H9 (cell line): ENCODE measurements around the gene USP12. TPM values are rescaled to one million over a fixed set of nuclear protein-coding genes. Genes with fewer than 3 reads are reported as not detected.

Source experiments
- DNase-seq: peaks from one replicate; pipeline ENCODE4 v3.0.0-alpha.2; 2017
- H2AFZ ChIP-seq: one replicate; pipeline ENCODE4 v1.6.1; 2013; ENCODE audit warnings: mild to moderate bottlenecking, low read length, control low read depth, moderate library complexity
- H2AK5ac ChIP-seq: 2 replicates; pipeline ENCODE4 v1.6.1; 2013; ENCODE audit warnings: low read length, control low read depth, mixed read lengths; ENCODE audit not compliant: insufficient read length
- H2BK120ac ChIP-seq: one replicate; pipeline ENCODE4 v1.6.1; 2013; ENCODE audit warnings: low read depth, mild to moderate bottlenecking, low read length, control low read depth, inconsistent platforms; ENCODE audit not compliant: poor library complexity, severe bottlenecking
- H2BK12ac ChIP-seq: 2 replicates; pipeline ENCODE4 v1.6.1; 2013; ENCODE audit warnings: low read length, control low read depth, mixed read lengths, low read depth; ENCODE audit not compliant: insufficient read length
- H2BK15ac ChIP-seq: 2 replicates; pipeline ENCODE4 v1.6.1; 2013; ENCODE audit warnings: low read depth, low read length, control low read depth
- H2BK20ac ChIP-seq: one replicate; pipeline ENCODE4 v1.6.1; 2013; ENCODE audit warnings: low read depth, mild to moderate bottlenecking, low read length, control low read depth, inconsistent platforms; ENCODE audit not compliant: poor library complexity, severe bottlenecking
- H2BK5ac ChIP-seq: 2 replicates; pipeline ENCODE4 v1.6.1; 2013; ENCODE audit warnings: low read length, control low read depth, mixed read lengths; ENCODE audit not compliant: insufficient read length
- H3K14ac ChIP-seq: 2 replicates; pipeline ENCODE4 v1.6.1; 2013; ENCODE audit warnings: low read length, control low read depth; ENCODE audit not compliant: insufficient read depth
- H3K18ac ChIP-seq: 2 replicates; pipeline ENCODE4 v1.6.1; 2013; ENCODE audit warnings: low read depth, mild to moderate bottlenecking, mixed read lengths, low read length, control low read depth; ENCODE audit not compliant: insufficient read length
- H3K23ac ChIP-seq: 2 replicates; pipeline ENCODE4 v1.6.1; 2013; ENCODE audit warnings: low read length, control low read depth, mixed read lengths, low read depth; ENCODE audit not compliant: insufficient read length
- H3K23me2 ChIP-seq: 2 replicates; pipeline ENCODE4 v1.6.1; 2013; ENCODE audit warnings: low read depth, mild to moderate bottlenecking, mixed read lengths, low read length, control low read depth; ENCODE audit not compliant: insufficient read length, poor library complexity, severe bottlenecking
- H3K27ac ChIP-seq: 2 replicates; pipeline ENCODE4 v1.5.1; 2013; ENCODE audit warnings: low read length, control low read depth, mixed read lengths, low read depth; ENCODE audit not compliant: insufficient read length
- H3K27me3 ChIP-seq: 2 replicates; pipeline ENCODE4 v1.6.1; 2013; ENCODE audit warnings: low read length, control low read depth, inconsistent platforms; ENCODE audit not compliant: insufficient read depth
- H3K4ac ChIP-seq: 2 replicates; pipeline ENCODE4 v1.6.1; 2013; ENCODE audit warnings: low read depth, mild to moderate bottlenecking, control low read depth, inconsistent platforms, low read length, moderate library complexity
- H3K4me1 ChIP-seq: 2 replicates; pipeline ENCODE4 v1.6.1; 2013; ENCODE audit warnings: low read length, control low read depth, inconsistent platforms; ENCODE audit not compliant: insufficient read depth
- H3K4me2 ChIP-seq: 2 replicates; pipeline ENCODE4 v1.6.1; 2013; ENCODE audit warnings: low read length, control low read depth, mixed read lengths; ENCODE audit not compliant: insufficient read length, insufficient read depth
- H3K56ac ChIP-seq: 2 replicates; pipeline ENCODE4 v1.6.1; 2013; ENCODE audit warnings: low read depth, mild to moderate bottlenecking, mixed read lengths, low read length, control low read depth; ENCODE audit not compliant: insufficient read length
- H3K79me1 ChIP-seq: 2 replicates; pipeline ENCODE4 v1.6.1; 2013; ENCODE audit warnings: low read depth, mild to moderate bottlenecking, moderate library complexity, low read length, control low read depth, inconsistent platforms; ENCODE audit not compliant: insufficient read depth, poor library complexity, severe bottlenecking
- H3K79me2 ChIP-seq: 2 replicates; pipeline ENCODE4 v1.6.1; 2013; ENCODE audit warnings: low read length, control low read depth, inconsistent platforms; ENCODE audit not compliant: insufficient read depth
- H3K9ac ChIP-seq: 2 replicates; pipeline ENCODE4 v1.6.1; 2013; ENCODE audit warnings: low read length, control low read depth, mixed read lengths; ENCODE audit not compliant: insufficient read length; ENCODE audit errors: extremely low read depth
- H3K9me3 ChIP-seq: one replicate; pipeline ENCODE4 v1.6.1; 2013; ENCODE audit warnings: low read depth, low read length, inconsistent platforms; ENCODE audit not compliant: control insufficient read depth
- H3T11ph ChIP-seq: one replicate; pipeline ENCODE4 v1.6.1; 2013; ENCODE audit warnings: mild to moderate bottlenecking, low read length, control low read depth, inconsistent platforms
- H4K20me1 ChIP-seq: one replicate; pipeline ENCODE4 v1.6.1; 2013; ENCODE audit not compliant: control insufficient read depth, insufficient read length, insufficient read depth
- H4K5ac ChIP-seq: 2 replicates; pipeline ENCODE4 v1.6.1; 2013; ENCODE audit warnings: low read depth, mild to moderate bottlenecking, mixed read lengths, low read length, control low read depth; ENCODE audit not compliant: insufficient read length
- H4K8ac ChIP-seq: replicated peaks from 2 replicates; pipeline ENCODE4 v1.6.1; 2013; ENCODE audit warnings: low read length, control low read depth, mixed read lengths, low read depth; ENCODE audit not compliant: insufficient read length
- H4K91ac ChIP-seq: 2 replicates; pipeline ENCODE4 v1.6.1; 2013; ENCODE audit warnings: low read depth, mild to moderate bottlenecking, moderate library complexity, mixed read lengths, low read length, control low read depth; ENCODE audit not compliant: insufficient read length
- H3K27ac Mint-ChIP-seq, 3 experiments: 2 replicates in 2 of 3; 3 replicates in 1 of 3; pipeline ENCODE4 v1.8.0; 2020 to 2021; ENCODE audit warnings: mixed read lengths in 3 of 3, mild to moderate bottlenecking in 1 of 3, moderate library complexity in 1 of 3
- H3K27me3 Mint-ChIP-seq: 2 replicates; pipeline ENCODE4 v1.8.0; 2021; ENCODE audit warnings: low read depth, mild to moderate bottlenecking, moderate library complexity, mixed read lengths
- H3K36me3 Mint-ChIP-seq, 3 experiments: 2 replicates in 2 of 3; 3 replicates in 1 of 3; pipeline ENCODE4 v1.8.0; 2020 to 2021; ENCODE audit warnings: low read depth in 3 of 3, mixed read lengths in 3 of 3; ENCODE audit not compliant: insufficient read depth in 1 of 3
- H3K4me1 Mint-ChIP-seq, 2 experiments: 2 replicates each; pipeline ENCODE4 v1.8.0; 2020; ENCODE audit warnings: mixed read lengths in 2 of 2
- H3K4me3 Mint-ChIP-seq, 2 experiments: 2 replicates in 1 of 2; 3 replicates in 1 of 2; pipeline ENCODE4 v1.8.0; 2020 to 2021; ENCODE audit warnings: mild to moderate bottlenecking in 2 of 2, mixed read lengths in 2 of 2, moderate library complexity in 1 of 2
- H3K9me3 Mint-ChIP-seq, 2 experiments: 2 replicates in 1 of 2; 3 replicates in 1 of 2; pipeline ENCODE4 v1.8.0; 2020; ENCODE audit warnings: mild to moderate bottlenecking in 2 of 2, mixed read lengths in 2 of 2, moderate library complexity in 1 of 2
- CTCF ChIP-seq: fragments of 200-600 bp; sonication (generic); conservative IDR thresholded peaks from 3 replicates; pipeline ENCODE4 v1.8.0; 2021; ENCODE audit warnings: antibody characterized with exemption, mild to moderate bottlenecking
- WGBS: extraction: QIAGEN DNeasy Blood & Tissue Kit; methylation state at CpG from one replicate; pipeline ENCODE4 v1.1.7; 2013; ENCODE audit warnings: missing lambda C conversion rate, low lambda C conversion rate, mixed read lengths; ENCODE audit not compliant: insufficient read length; ENCODE audit errors: extremely low coverage; 5-methylcytosine and 5-hydroxymethylcytosine counted together
- total RNA-seq: library from RNA; stranded (reverse); gene quantifications from 2 replicates; pipeline ENCODE4 v1.2.1, GENCODE V29; 2021

The USP12 gene
- total RNA-seq, 1 experiment from 2014 or later, result 24.8 TPM

- Histone ChIP-seq H2BK120ac (no peak overlapping the region), H3K9me3 (no peaks in the 10 kb centered on the region), H3K18ac (no peak overlapping the region), H4K5ac (no peak overlapping the region), H3K56ac (no peak overlapping the region), H3K14ac (no peak overlapping the region), H3K9ac (no peak overlapping the region), H3K27me3 (no peaks in the 10 kb centered on the region), H3K4me1 (no peaks in the 10 kb centered on the region), H3K27ac (no peak overlapping the region), H2AFZ (no peak overlapping the region), H2AK5ac (no peak overlapping the region), H2BK5ac (no peak overlapping the region), H3K23ac (no peak overlapping the region), H2BK15ac (no peak overlapping the region), H3K79me2 (no peaks in the 10 kb centered on the region; the same call in 1 of the 2 replicates), H3K23me2 (no peaks in the 10 kb centered on the region), H2BK20ac (no peak overlapping the region), H4K20me1 (no peaks in the 10 kb centered on the region), H4K8ac (no peak overlapping the region), H3K79me1 (peaks cover under 1% of the 10 kb centered on the region), H3K4ac (no peak overlapping the region), H2BK12ac (no peak overlapping the region), H4K91ac (no peak overlapping the region), H3K4me2 (no peak overlapping the region), H3T11ph (no peak overlapping the region)
- Mint-ChIP-seq H3K4me1 (no peaks in the 10 kb centered on the region), H3K27ac (peak overlapping the region in 1 of 3 experiments; percentile 9; a peak in 1 of 7 replicates), H3K27me3 (no peaks in the 10 kb centered on the region), H3K36me3 (peaks cover 11 to 42% (median 40%) of the 10 kb centered on the region in 3 experiments; a peak in 6 of 7 replicates), H3K4me3 (no peak overlapping the region), H3K9me3 (no peaks in the 10 kb centered on the region)
- no peak for TF ChIP-seq CTCF
- DNase-seq, result no peak
- whole genome bisulfite sequencing, result no CpG with 5 or more reads among the region's 3 CpGs
Observed at GRCh38 chr13:27088619-27089018, 83.0 kb downstream of the USP12 start.
